ENCODE data around the gene SELENOO. TPM values are rescaled to one million over a fixed set of nuclear protein-coding genes. Genes with fewer than 3 reads are reported as not detected.

SELENOO gene
- total RNA-seq, 1 experiment from 2014 or later = 21.9 TPM

DNA sequence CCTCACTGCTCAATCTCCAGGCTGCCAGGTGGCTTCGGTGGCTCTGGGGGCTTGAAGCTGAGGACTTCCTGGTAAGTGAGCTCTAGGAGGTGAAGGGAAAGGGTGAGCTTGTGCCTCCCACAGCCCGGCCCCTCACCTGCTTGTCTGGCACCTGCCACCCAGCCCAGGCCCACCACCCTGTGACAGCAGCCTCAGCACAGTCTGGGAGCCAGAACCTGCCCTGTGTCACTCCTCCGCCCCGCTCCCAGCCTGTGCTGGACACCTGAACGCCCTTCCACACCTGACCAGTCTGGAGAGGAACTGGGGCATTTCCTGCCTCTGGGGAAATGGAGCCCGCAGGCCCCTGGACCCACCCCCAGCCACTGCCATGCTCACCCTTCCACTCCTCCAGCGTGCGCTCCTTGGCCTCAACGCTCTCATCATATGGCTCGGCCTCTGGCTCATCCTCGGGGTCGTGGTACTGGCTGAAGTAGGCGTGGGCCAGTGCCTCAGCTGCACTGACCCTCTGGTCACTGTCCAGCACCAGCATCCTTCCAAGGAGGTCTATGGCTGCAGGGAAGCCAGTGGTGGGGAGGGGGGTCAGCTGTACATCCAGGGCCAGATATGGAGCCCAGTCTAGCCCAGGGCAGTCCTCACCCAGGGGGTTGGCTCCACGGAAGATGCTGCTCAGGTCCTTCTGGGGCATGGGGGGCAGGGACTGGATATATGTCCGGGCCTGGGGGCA, 64.3 kb downstream of the SELENOO start:
- no TSS peak for BruUV-seq (replicated peaks)
- ChIA-PET CTCF (interaction anchor here (0.6 to 1.0 kb wide), 2 partner anchors 12 to 61 kb away, joined by 3 to 5 read pairs; no protein-coding TSS in a partner anchor), POLR2A (no interaction called here)
- Mint-ChIP-seq H3K4me1 (ENCODE audit: insufficient read depth, unreplicated experiment) (peaks cover 11% of the 10 kb centered on the region), H3K27me3 (ENCODE audit: insufficient read depth, unreplicated experiment) (no peaks in the 10 kb centered on the region), H3K9me3 (ENCODE audit: unreplicated experiment) (no peaks in the 10 kb centered on the region), H3K4me3 (ENCODE audit: unreplicated experiment) (no peak overlapping the region), H3K36me3 (ENCODE audit: insufficient read depth, unreplicated experiment) (no peaks in the 10 kb centered on the region), H3K27ac (ENCODE audit: low read depth, unreplicated experiment) (no peak overlapping the region)
- intact Hi-C loops (cut with micrococcal nuclease) = no loop called here
- TF ChIP-seq, protein P1, sequence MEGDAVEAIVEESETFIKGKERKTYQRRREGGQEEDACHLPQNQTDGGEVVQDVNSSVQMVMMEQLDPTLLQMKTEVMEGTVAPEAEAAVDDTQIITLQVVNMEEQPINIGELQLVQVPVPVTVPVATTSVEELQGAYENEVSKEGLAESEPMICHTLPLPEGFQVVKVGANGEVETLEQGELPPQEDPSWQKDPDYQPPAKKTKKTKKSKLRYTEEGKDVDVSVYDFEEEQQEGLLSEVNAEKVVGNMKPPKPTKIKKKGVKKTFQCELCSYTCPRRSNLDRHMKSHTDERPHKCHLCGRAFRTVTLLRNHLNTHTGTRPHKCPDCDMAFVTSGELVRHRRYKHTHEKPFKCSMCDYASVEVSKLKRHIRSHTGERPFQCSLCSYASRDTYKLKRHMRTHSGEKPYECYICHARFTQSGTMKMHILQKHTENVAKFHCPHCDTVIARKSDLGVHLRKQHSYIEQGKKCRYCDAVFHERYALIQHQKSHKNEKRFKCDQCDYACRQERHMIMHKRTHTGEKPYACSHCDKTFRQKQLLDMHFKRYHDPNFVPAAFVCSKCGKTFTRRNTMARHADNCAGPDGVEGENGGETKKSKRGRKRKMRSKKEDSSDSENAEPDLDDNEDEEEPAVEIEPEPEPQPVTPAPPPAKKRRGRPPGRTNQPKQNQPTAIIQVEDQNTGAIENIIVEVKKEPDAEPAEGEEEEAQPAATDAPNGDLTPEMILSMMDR (IDR thresholded peaks at IDR 0.05; ENCODE audit: unreplicated experiment) = no peak
- no peak for DNase-seq (ENCODE audit: unreplicated experiment)

DNA sequence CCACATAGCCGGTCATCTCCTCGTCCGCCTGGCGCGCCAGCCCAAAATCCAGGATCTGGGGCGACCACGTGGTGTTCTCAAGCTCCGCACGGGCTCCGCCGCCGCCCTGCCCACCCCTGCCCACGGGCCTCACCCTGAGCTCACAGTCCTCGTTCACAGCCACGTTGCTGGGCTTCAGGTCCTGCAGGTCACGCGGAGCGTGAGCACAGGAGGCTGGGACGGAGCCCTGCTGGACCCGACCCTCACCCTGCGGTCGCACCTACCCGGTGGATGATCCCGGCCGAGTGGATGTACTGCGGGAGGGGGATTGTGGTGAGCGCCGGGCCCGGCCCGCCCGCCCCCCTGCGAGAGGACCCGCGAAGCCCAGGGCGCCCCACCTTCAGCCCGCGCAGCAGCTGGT, 66.2 kb downstream of the SELENOO start:
- BruUV-seq (replicated peaks) = no TSS peak
- Mint-ChIP-seq H3K36me3 (ENCODE audit: insufficient read depth, unreplicated experiment) (no peaks in the 10 kb centered on the region), H3K27ac (ENCODE audit: low read depth, unreplicated experiment) (no peak overlapping the region), H3K4me1 (ENCODE audit: insufficient read depth, unreplicated experiment) (peaks cover 11% of the 10 kb centered on the region), H3K4me3 (ENCODE audit: unreplicated experiment) (no peak overlapping the region), H3K27me3 (ENCODE audit: insufficient read depth, unreplicated experiment) (no peaks in the 10 kb centered on the region), H3K9me3 (ENCODE audit: unreplicated experiment) (no peaks in the 10 kb centered on the region)
- intact Hi-C loops (cut with micrococcal nuclease) = no loop called here
- ChIA-PET CTCF (interaction anchor here (0.6 to 1.6 kb wide), 4 partner anchors 8 to 230 kb away, joined by 3 to 5 read pairs (median 4); partner anchors contain the start of gene HDAC10), POLR2A (no interaction called here)
- TF ChIP-seq, protein P1 (IDR thresholded peaks at IDR 0.05; ENCODE audit: unreplicated experiment) = no peak
- DNase-seq (ENCODE audit: unreplicated experiment) = no peak

Other genes starting within 250 kb of the SELENOO start
- gene PIM3, start 240.2 kb upstream of the SELENOO start, total RNA-seq (2022) = 56.3 and 73.5 TPM in 2 replicates
- not detected in 2 replicates for gene IL17REL, start 188.2 kb upstream of the SELENOO start, total RNA-seq (2022)
- gene TTLL8, start 142.7 kb upstream of the SELENOO start, total RNA-seq (2022) = not detected in 2 replicates
- gene MLC1, start 115.6 kb upstream of the SELENOO start, total RNA-seq (2022) = not detected in 2 replicates
- gene MOV10L1, start 111.0 kb upstream of the SELENOO start, total RNA-seq (2022) = not detected in 2 replicates
- 0.77 and 2.7 TPM in 2 replicates for gene PANX2, start 30.3 kb upstream of the SELENOO start, total RNA-seq (2022)
- gene TRABD, start 15.1 kb upstream of the SELENOO start, total RNA-seq (2022) = 60.6 and 63.8 TPM in 2 replicates
- gene TUBGCP6, start 44.0 kb downstream of the SELENOO start, total RNA-seq (2022) = 27.6 and 27.9 TPM in 2 replicates
- 27.5 and 29.2 TPM in 2 replicates for gene HDAC10, start 50.3 kb downstream of the SELENOO start, total RNA-seq (2022)
- gene MAPK12, start 60.7 kb downstream of the SELENOO start, total RNA-seq (2022) = 24.9 and 25.0 TPM in 2 replicates
- gene MAPK11, start 69.4 kb downstream of the SELENOO start, total RNA-seq (2022) = 10.4 and 11.9 TPM in 2 replicates
- gene PLXNB2, start 106.6 kb downstream of the SELENOO start, total RNA-seq (2022) = 199 and 200 TPM in 2 replicates
- gene DENND6B, start 126.0 kb downstream of the SELENOO start, total RNA-seq (2022) = 4.0 and 5.5 TPM in 2 replicates
- gene PPP6R2, start 142.3 kb downstream of the SELENOO start, total RNA-seq (2022) = 28.4 and 30.1 TPM in 2 replicates